CD4-positive, alpha-beta T cell (primary cell): Measurements from ENCODE around the gene FAM83E. TPM values are rescaled to one million over a fixed set of nuclear protein-coding genes. Genes with fewer than 3 reads are reported as not detected.
A peak's percentile ranks its signal among the peaks of the same experiment; 100 is the strongest.

Experiments
- ATAC-seq: fragments of 200-7000 bp; cut with Tn5 transposase; one replicate; pipeline ENCODE4 v1.10.0; 2022; ENCODE audit warnings: mild to moderate bottlenecking; ENCODE audit not compliant: poor library complexity
- CTCF ChIA-PET: fragments of 350-600 bp; sonication (Branson Sonifier 250); formaldehyde crosslinking; loops from one replicate; lab custom pipeline; 2021; ENCODE audit warnings: antibody characterized with exemption, inconsistent platforms; lab: Charles Lee
- POLR2A ChIA-PET: fragments of 350-600 bp; sonication (Branson Sonifier 250); formaldehyde crosslinking; loops from one replicate; lab custom pipeline; 2021; ENCODE audit warnings: antibody characterized with exemption, inconsistent platforms; lab: Charles Lee
- DNase-seq, 14 experiments: peaks; one replicate each; pipeline ENCODE4 v3.0.0-alpha.2; 2013 to 2020; ENCODE audit warnings: mixed read lengths in 2 of 14
- H3K27ac ChIP-seq, 2 donors: one replicate each; pipeline versions ENCODE4 v1.5.1 to v1.7.0; 2013; ENCODE audit warnings: low read length in 2 of 2, low read depth in 1 of 2, mild to moderate bottlenecking in 1 of 2
- H3K27me3 ChIP-seq, 2 experiments: 1 replicate in 1 of 2; 2 replicates in 1 of 2; pipeline versions ENCODE4 v1.6.1 to v1.7.0; 2013; ENCODE audit warnings: low read length in 2 of 2, control low read depth in 1 of 2, mild to moderate bottlenecking in 1 of 2, moderate library complexity in 1 of 2; ENCODE audit not compliant: insufficient read depth in 2 of 2, control insufficient read depth in 1 of 2
- H3K36me3 ChIP-seq: one replicate; pipeline ENCODE4 v1.6.1; 2013; ENCODE audit warnings: low read length, control low read depth; ENCODE audit not compliant: insufficient read depth
- H3K4me1 ChIP-seq: one replicate; pipeline ENCODE4 v1.6.1; 2013; ENCODE audit warnings: low read length, control low read depth; ENCODE audit not compliant: insufficient read depth
- H3K4me3 ChIP-seq: one replicate; pipeline ENCODE4 v1.5.1; 2013; ENCODE audit warnings: mild to moderate bottlenecking, low read length, moderate library complexity
- H3K9me3 ChIP-seq, 2 experiments: 1 replicate in 1 of 2; 2 replicates in 1 of 2; pipeline versions ENCODE4 v1.6.1 to v1.7.0; 2013; ENCODE audit warnings: low read length in 2 of 2, mild to moderate bottlenecking in 2 of 2, control low read depth in 1 of 2, moderate library complexity in 1 of 2; ENCODE audit not compliant: control insufficient read depth in 1 of 2, insufficient read depth in 1 of 2
- H3K27ac Mint-ChIP-seq: one replicate; pipeline ENCODE4 v1.8.0; 2020; ENCODE audit warnings: mixed read lengths
- H3K27me3 Mint-ChIP-seq: one replicate; pipeline ENCODE4 v1.8.0; 2021; ENCODE audit warnings: mixed read lengths
- H3K36me3 Mint-ChIP-seq: one replicate; pipeline ENCODE4 v1.8.0; 2021; ENCODE audit warnings: low read depth, mixed read lengths
- H3K4me1 Mint-ChIP-seq: one replicate; pipeline ENCODE4 v1.8.0; 2021; ENCODE audit warnings: low read depth, mixed read lengths
- H3K4me3 Mint-ChIP-seq: one replicate; pipeline ENCODE4 v1.8.0; 2020; ENCODE audit warnings: mild to moderate bottlenecking, mixed read lengths
- H3K9me3 Mint-ChIP-seq: one replicate; pipeline ENCODE4 v1.8.0; 2020; ENCODE audit warnings: mixed read lengths
- CTCF ChIP-seq: fragments of 200-600 bp; IDR thresholded peaks from one replicate; pipeline ENCODE4 v1.8.0; 2022; ENCODE audit warnings: antibody characterized with exemption, mild to moderate bottlenecking
- intact Hi-C, 2 experiments: fragments of 100-400 bp; cut with DNase I in 1 of 2; cut with micrococcal nuclease in 1 of 2; formaldehyde crosslinking; loops; one replicate each; pipeline versions ENCODE4 v1.15.1 to v1.9.0; 2023 to 2025; cut with DNase I, micrococcal nuclease
- total RNA-seq, 174 experiments: library from RNA in 2 of 174; stranded (reverse) in 2 of 174; gene quantifications; one replicate each; pipeline ENCODE4 v1.2.3 and lab custom pipeline; 2021 to 2026

Gene FAM83E
- total RNA-seq, 2 experiments from 2014 or later, result 1.6 to 2.6 TPM

- Mint-ChIP-seq H3K36me3 (no peaks in the 10 kb centered on the region), H3K9me3 (no peaks in the 10 kb centered on the region), H3K27ac (peak overlapping the region; percentile 88), H3K27me3 (no peaks in the 10 kb centered on the region), H3K4me3 (no peak overlapping the region), H3K4me1 (peaks cover 10% of the 10 kb centered on the region)
- no peak for DNase-seq
- ChIA-PET POLR2A (no interaction called here), CTCF (no interaction called here)
- no peak for TF ChIP-seq CTCF
- intact Hi-C loops, result no loop called here
- ATAC-seq, result no peak
- Histone ChIP-seq H3K4me1 (peaks cover 35% of the 10 kb centered on the region), H3K9me3 (no peaks in the 10 kb centered on the region), H3K36me3 (no peaks in the 10 kb centered on the region), H3K4me3 (peak overlapping the region; percentile 55), H3K27me3 (no peaks in the 10 kb centered on the region), H3K27ac (peak overlapping the region in 1 of 2 donors; percentile 50)
Observed at GRCh38 chr19:48596237-48596636, 18.6 kb downstream of the FAM83E start.

DNA sequence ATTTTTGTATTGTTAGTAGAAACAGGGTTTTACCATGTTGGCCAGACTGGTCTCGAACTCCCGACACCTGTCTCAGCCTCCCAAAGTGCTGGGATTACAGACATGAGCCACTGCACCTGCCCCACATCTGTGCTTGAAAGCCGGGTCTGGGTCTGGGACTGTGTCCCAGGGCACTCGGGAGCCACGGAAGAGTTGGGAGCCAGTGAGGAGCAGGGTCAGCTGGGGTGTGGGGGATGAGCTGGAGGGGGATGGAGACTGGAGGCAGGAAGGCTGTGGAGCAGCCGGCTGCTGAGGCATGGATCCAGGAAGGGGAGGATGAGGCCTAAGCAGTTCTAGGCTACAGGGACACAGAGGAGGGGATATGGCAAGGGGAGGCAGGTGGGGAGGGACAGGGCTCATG, 19.0 kb downstream of the FAM83E start:
- no peak overlapping the region for H3K27ac ChIP-seq
- Mint-ChIP-seq H3K36me3 (no peaks in the 10 kb centered on the region), H3K4me1 (peaks cover 10% of the 10 kb centered on the region), H3K27ac (peak overlapping the region; percentile 88), H3K4me3 (no peak overlapping the region), H3K27me3 (no peaks in the 10 kb centered on the region), H3K9me3 (no peaks in the 10 kb centered on the region)
- ChIA-PET CTCF (interaction anchor here (0.9 kb wide), 1 partner anchor 13 kb away, joined by 3 read pairs; no protein-coding TSS in a partner anchor), POLR2A (no interaction called here)
- H3K36me3 ChIP-seq, result no peaks in the 10 kb centered on the region
- ATAC-seq (no peak), DNase-seq (no peak)
- intact Hi-C loops, result no loop called here
- TF ChIP-seq CTCF, result no peak
- peaks cover 35% of the 10 kb centered on the region for H3K4me1 ChIP-seq
- no peaks in the 10 kb centered on the region for H3K9me3 ChIP-seq
- H3K27me3 ChIP-seq, result no peaks in the 10 kb centered on the region
- no peak overlapping the region for H3K4me3 ChIP-seq

DNA sequence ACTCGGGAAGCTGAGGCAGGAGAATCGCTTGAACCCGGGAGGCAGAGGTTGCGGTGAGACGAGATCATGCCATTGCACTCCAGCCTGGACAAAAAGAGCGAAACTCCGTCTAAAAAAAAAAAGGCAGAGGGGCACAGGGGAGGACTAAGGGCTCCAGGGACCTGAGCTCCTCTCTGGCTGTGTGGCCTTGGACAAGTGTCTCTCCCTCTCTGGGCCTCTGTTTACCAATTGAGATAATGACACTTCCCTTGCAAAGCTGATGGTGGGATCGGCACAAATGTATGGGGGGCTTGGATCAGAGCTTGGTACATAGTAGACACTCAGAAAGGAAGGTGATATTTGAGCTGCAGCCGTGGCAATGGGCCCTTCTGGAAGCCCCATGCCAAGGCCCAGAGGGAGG, 19.7 kb downstream of the FAM83E start:
- no peak for ATAC-seq
- DNase-seq, result no peak
- Mint-ChIP-seq H3K4me1 (peaks cover 10% of the 10 kb centered on the region), H3K4me3 (peak overlapping the region; percentile 71), H3K27ac (peak overlapping the region; percentile 88), H3K36me3 (no peaks in the 10 kb centered on the region), H3K9me3 (no peaks in the 10 kb centered on the region), H3K27me3 (no peaks in the 10 kb centered on the region)
- TF ChIP-seq CTCF, result no peak
- H3K36me3 ChIP-seq, result no peaks in the 10 kb centered on the region
- H3K4me3 ChIP-seq, result no peak overlapping the region
- intact Hi-C loops, result no loop called here
- H3K4me1 ChIP-seq, result peaks cover 35% of the 10 kb centered on the region
- ChIA-PET POLR2A (no interaction called here), CTCF (interaction anchor here (0.9 kb wide), 1 partner anchor 14 kb away, joined by 3 read pairs; no protein-coding TSS in a partner anchor)
- no peaks in the 10 kb centered on the region for H3K27me3 ChIP-seq
- H3K9me3 ChIP-seq, result no peaks in the 10 kb centered on the region
- no peak overlapping the region for H3K27ac ChIP-seq
